HS-27A (cell line): ENCODE measurements around the gene CD22.
"Not testable (repeated sequence)": the region's sequence is repeated elsewhere in the genome, so short reads cannot be mapped to it uniquely, and the experiment has no call there.

Source experiments
- DNase-seq: peaks from one replicate; pipeline ENCODE4 v3.0.0-alpha.2; 2012; ENCODE audit warnings: low read depth, missing footprints

Gene CD22

GRCh38 chr19:35328851-35329285, at the start of gene CD22:
Gene CD22 (plus strand): TSS chr19:35329187. CDS start chr19:35332041, 2,854 bp downstream.
- DNase-seq = no peak

DNA sequence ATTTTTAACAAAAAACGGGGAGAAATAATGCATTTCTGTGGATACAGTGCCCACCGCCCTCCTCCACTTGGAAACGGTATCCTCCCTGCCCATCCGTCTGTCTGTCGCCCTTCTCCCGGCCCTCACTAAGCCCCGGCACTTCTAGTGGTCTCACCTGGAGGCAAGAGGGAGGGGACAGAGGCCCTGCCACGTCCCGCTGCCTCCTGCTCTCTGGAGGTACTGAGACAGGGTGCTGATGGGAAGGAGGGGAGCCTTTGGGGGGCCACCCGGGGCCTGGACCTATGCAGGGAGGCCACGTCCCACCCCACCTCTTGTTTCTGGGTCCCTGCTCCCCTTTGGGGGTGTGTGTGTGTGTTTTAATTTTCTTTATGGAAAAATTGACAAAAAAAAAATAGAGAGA, 49.6 kb upstream of the CD22 start:
- no peak for DNase-seq

DNA sequence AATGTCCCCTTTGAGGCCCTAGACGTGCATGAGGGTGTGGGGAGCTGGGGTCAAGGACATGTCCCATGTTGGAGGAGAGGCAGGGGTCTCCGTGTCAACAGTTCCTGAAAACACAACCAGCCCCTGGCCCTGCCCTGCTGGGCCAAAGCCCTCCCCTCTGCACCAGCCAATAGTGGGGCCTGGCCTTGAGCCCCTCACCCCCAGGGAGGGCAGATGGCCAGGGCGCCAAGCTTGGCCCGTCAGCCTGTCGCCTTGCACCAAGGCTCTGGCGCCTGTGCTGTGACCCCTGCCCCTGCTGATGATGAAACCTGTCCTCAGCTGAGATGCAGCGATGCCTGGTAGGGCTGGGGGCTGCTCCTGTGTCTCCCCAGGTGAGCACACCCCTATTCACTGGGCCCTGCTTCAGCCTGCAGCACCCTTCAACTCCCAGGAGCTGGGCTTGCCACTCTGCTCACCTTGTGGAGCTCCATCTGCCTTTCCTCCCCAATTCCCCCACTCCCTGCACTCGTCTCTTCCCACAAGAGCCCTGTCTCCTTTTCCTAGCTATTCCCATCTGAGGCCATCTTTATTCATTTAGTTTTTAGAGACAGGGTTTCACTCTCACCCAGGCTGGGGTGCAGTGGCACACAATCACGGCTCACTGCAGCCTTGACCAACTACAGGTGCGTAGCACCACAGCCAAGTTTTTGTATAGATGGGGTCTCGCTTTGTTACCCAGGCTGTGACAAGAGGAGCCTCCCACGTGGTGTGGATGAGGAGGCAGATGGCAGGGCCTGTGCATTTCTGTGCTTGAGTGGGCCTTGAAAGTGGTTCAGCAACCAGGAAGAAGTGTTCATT, 48.8 kb upstream of the CD22 start:
- DNase-seq = no peak

- no peak for DNase-seq
Observed at GRCh38 chr19:35281303-35281702, 47.7 kb upstream of the CD22 start.

- DNase-seq = no peak
Observed at GRCh38 chr19:35284153-35285094, 44.6 kb upstream of the CD22 start.

DNA sequence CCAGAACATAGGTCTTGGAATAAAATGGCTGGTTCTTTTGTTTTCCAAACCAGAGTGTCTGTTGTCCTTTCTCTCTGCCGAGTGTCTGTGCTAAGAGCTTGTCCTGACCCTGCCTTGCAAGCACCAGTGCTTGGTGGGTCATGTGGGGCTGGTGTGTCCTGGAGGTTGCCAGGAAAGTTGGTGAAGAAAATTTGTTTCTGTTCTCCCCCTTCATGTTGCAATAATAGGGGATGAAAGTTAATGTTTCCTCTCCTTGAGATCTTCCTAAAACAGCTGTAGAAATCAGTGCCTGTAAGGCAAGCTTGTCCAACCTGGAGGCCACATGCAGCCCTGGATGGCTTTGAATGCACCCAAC, 43.9 kb upstream of the CD22 start:
- DNase-seq = no peak

DNA sequence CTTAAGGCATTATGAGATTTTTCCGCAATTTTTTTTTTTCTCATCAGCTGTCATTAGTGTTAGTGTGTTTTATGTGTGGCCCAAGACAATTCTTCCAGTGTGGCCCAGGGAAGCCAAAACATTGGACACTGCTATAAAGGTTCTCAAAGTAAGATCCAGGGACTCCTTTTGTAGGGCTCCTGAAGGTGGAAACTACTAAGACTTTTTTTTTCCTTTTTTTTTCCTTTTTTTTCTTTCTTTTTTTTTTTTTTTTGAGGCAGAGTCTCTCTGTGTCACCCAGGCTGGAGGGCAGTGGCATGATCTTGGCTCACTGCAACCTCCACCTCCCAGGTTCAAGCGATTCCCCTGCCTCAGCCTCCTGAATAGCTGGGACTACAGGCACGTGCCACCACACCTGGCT, 43.5 kb upstream of the CD22 start:
- DNase-seq = not testable (repeated sequence)

GRCh38 chr19:35286101-35286500, 42.9 kb upstream of the CD22 start:
- not testable (repeated sequence) for DNase-seq

- no peak for DNase-seq
Observed at GRCh38 chr19:35287713-35288112, 41.3 kb upstream of the CD22 start.

- no peak for DNase-seq
Observed at GRCh38 chr19:35288331-35288730, 40.7 kb upstream of the CD22 start.

GRCh38 chr19:35288906-35289305, 40.1 kb upstream of the CD22 start:
- DNase-seq = no peak

GRCh38 chr19:35290381-35291127, 38.4 kb upstream of the CD22 start:
- no peak for DNase-seq

- DNase-seq = no peak
Observed at GRCh38 chr19:35291259-35291658, 37.7 kb upstream of the CD22 start.

DNA sequence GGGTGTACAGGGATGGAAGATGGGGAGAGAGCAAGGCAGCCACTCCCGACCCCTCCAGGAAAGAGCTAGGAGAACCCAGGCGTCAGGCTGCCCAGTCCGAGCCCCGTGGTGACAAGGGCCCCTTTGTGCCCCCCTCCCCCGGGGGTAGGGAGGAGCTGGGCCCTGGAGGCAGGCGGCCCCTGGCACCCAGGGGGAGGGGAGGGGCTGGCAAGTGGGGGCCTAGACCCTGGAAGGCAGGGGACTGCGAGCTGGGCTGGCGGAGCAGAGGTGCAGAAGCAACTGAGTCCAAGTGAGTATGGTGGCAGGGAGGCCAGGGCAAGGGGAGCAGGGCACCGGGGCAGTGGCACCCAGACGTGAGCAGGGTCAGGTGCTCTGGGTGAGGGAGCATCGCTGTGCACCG, 37.1 kb upstream of the CD22 start, which contains the start of gene MAG:
Gene MAG (plus strand): TSS at position 246 of the 400 bp plus-strand sequence. CDS start 3,248 bp downstream, outside the sequence.
- DNase-seq = no peak

DNA sequence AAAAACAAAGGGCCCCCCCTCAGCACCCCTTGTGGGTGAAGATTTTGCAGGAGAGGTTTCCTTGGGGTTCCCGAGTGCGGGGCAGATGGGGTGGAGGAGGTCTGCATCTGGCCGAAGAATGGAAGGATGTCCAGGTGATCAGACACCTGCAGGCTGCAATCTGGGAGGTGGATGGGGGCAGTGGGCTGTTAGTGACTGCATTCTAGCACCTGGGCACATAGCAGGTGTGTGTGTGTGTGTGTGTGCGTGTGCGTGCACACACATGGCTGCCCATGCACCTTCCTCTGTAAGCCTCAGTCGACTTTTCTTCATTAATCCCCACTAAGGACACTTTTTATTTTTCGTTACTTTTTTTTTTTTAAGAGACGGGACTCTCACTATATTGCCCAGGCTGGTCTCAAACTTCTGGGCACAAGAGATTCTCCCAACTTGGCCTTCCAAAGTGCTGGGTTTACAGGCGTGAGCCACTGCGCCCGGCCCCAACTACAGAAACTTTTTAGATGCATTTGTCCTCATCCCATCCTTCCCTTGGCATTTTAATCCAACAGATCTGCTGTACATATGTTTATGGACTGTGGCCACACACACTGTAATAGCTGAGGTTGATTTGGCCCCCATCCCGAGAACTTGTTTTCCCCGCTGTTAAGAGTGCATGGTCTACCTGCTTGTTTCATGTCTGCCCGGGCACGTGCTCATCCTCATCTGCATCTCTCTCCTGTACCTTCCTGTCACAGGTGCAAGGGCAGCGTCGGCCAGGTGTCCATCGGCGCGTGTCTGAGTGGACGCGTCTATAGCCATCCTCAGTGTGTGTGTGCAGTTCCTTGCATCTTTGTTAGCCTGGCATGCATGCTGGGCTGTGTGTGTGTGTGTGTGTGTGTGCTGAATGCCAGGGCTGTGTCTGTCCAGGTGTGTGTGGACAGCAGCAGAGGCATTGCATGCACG, 36.3 kb upstream of the CD22 start:
- no peak for DNase-seq

DNA sequence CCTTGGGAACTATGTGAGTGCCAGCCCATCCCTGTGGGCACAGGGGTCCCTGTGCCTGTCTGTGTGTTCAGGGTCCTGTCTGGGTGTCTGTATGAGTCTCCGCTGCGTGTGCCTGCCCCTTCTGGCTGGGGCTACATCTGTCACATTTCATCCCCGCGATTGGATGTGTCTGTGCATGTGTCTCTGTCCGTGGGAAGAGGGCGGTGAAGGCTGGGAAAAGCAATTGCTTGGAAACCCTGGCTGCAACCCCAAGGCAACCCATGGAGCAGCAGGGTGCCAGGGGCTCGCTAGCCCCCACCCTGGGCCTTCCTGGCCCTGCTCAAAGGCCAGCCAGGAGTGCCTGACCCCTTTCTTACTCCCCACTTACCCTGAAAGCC, 35.6 kb upstream of the CD22 start:
- no peak for DNase-seq

DNA sequence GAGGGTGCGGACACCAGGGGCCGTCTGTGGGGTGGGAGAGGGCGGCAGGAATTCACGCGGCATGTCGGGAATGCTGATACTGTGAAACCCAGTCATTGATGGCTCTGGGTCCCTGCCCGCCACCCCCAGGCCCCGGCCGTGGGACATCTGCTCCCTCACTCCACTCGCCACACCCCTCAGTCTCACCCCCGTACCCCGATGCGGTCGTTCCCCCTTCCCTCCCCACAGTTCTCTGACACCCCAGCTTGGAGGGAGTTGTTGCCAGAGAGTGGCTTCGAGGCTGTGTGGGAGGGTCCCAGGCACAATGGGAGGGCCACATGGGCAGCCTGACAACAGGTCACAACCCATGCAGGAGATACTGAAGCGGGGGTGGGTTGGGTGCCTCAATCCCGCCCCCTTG, 35.2 kb upstream of the CD22 start:
- no peak for DNase-seq

- DNase-seq = no peak
Observed at GRCh38 chr19:35294328-35294727, 34.7 kb upstream of the CD22 start.

- DNase-seq = no peak
Observed at GRCh38 chr19:35294859-35295791, 33.9 kb upstream of the CD22 start.
